SK-N-SH (cell line): ENCODE measurements around the gene INTS3. TPM values are rescaled to one million over a fixed set of nuclear protein-coding genes. Genes with fewer than 3 reads are reported as not detected.

Experiments used
- CTCF ChIA-PET: fragments of 300-600, 350-600 bp; formaldehyde crosslinking; extraction: SDS; loops from one replicate; lab custom pipeline; 2021; lab: Yijun Ruan, JAX
- POLR2A ChIA-PET: fragments of 350-600 bp; sonication (Branson Sonifier 250); formaldehyde crosslinking; extraction: SDS; loops from one replicate; lab custom pipeline; 2020; ENCODE audit warnings: antibody characterized with exemption, inconsistent platforms; lab: Yijun Ruan, JAX
- DNase-seq: peaks from one replicate; pipeline ENCODE4 v3.0.0; 2012
- H2AFZ ChIP-seq: fragments of 200-600 bp; sonication (generic); 2 replicates; pipeline ENCODE4 v1.8.1; 2016; ENCODE audit warnings: antibody characterized with exemption, mild to moderate bottlenecking, low read depth
- H3F3A ChIP-seq: fragments of 200-600 bp; sonication (generic); replicated peaks from 2 replicates; pipeline ENCODE3; 2016; ENCODE audit warnings: antibody characterized with exemption, mild to moderate bottlenecking; ENCODE audit not compliant: insufficient read depth
- H3K27ac ChIP-seq, 2 experiments: fragments of 200-500 bp in 1 of 2; fragments of 200-600 bp in 1 of 2; sonication (Bioruptor generic) in 1 of 2; sonication (generic), shearing (Covaris generic) in 1 of 2; 2 replicates each; pipeline versions ENCODE4 v1.5.1 to v1.6.1; 2014 to 2016; ENCODE audit warnings: low read depth in 2 of 2, inconsistent platforms in 1 of 2, low read length in 1 of 2, mild to moderate bottlenecking in 1 of 2, mixed read lengths in 1 of 2
- H3K27me3 ChIP-seq: fragments of 200-600 bp; sonication (generic), shearing (Covaris generic); 2 replicates; pipeline ENCODE4 v1.6.1; 2016; ENCODE audit warnings: mixed run types; ENCODE audit not compliant: insufficient read depth
- H3K36me3 ChIP-seq, 2 experiments: fragments of 200-500 bp in 1 of 2; fragments of 200-600 bp in 1 of 2; sonication (Bioruptor generic) in 1 of 2; sonication (generic) in 1 of 2; replicated peaks in 1 of 2; 2 replicates each; pipeline versions ENCODE3 to v1.5.1; 2014 to 2016; ENCODE audit warnings: low read length in 1 of 2, mild to moderate bottlenecking in 1 of 2; ENCODE audit not compliant: insufficient read depth in 2 of 2, control insufficient read depth in 1 of 2
- H3K4me1 ChIP-seq, 2 experiments: fragments of 200-500 bp in 1 of 2; fragments of 200-600 bp in 1 of 2; sonication (Bioruptor generic) in 1 of 2; sonication (generic), shearing (Covaris generic) in 1 of 2; 2 replicates each; pipeline versions ENCODE4 v1.5.1 to v1.6.1; 2014 to 2016; ENCODE audit warnings: low read depth in 1 of 2, low read length in 1 of 2, mixed run types in 1 of 2; ENCODE audit not compliant: insufficient read depth in 2 of 2, control insufficient read depth in 1 of 2
- H3K4me2 ChIP-seq: fragments of 200-600 bp; sonication (generic), shearing (Covaris generic); 2 replicates; pipeline ENCODE4 v1.6.1; 2017; ENCODE audit warnings: mixed run types
- H3K4me3 ChIP-seq, 2 experiments: fragments of 200-500 bp in 1 of 2; fragments of 200-600 bp in 1 of 2; sonication (Bioruptor generic) in 1 of 2; sonication (generic), shearing (Covaris generic) in 1 of 2; 2 replicates each; pipeline versions ENCODE4 v1.5.1 to v1.8.1; 2014 to 2016; ENCODE audit warnings: low read depth in 2 of 2, inconsistent platforms in 1 of 2, low read length in 1 of 2, mild to moderate bottlenecking in 1 of 2, mixed read lengths in 1 of 2, moderate library complexity in 1 of 2
- H3K79me2 ChIP-seq: fragments of 200-600 bp; sonication (generic); 2 replicates; pipeline ENCODE4 v1.8.1; 2017; ENCODE audit warnings: mild to moderate bottlenecking; ENCODE audit not compliant: insufficient read depth
- H3K9ac ChIP-seq: fragments of 200-600 bp; sonication (generic); 2 replicates; pipeline ENCODE4 v1.6.1; 2017; ENCODE audit warnings: mixed run types
- H3K9me2 ChIP-seq: fragments of 200-600 bp; sonication (generic); 2 replicates; pipeline ENCODE4 v1.6.1; 2017; ENCODE audit warnings: mixed run types
- H3K9me3 ChIP-seq: fragments of 200-600 bp; sonication (generic); 2 replicates; pipeline ENCODE4 v1.6.1; 2017; ENCODE audit warnings: mixed run types, mild to moderate bottlenecking, moderate library complexity
- H4K20me1 ChIP-seq: fragments of 200-600 bp; sonication (generic); 2 replicates; pipeline ENCODE4 v1.6.1; 2017; ENCODE audit warnings: mild to moderate bottlenecking, mixed run types; ENCODE audit not compliant: insufficient read depth
- FOSL2 ChIP-seq: IDR thresholded peaks from 2 replicates; pipeline ENCODE4 v1.4.0; 2012; ENCODE audit warnings: low read depth, mild to moderate bottlenecking, moderate library complexity, borderline replicate concordance
- FOXJ3 ChIP-seq: sonication (generic); formaldehyde crosslinking; IDR thresholded peaks from 2 replicates; pipeline ENCODE4 v1.5.1; 2020; ENCODE audit warnings: mild to moderate bottlenecking, missing genetic modification reagents
- RCOR1 ChIP-seq: fragments of 150-350 bp; IDR thresholded peaks from 2 replicates; pipeline ENCODE4 v1.6.1; 2017; ENCODE audit warnings: antibody characterized with exemption, low read length
- SIN3A ChIP-seq: IDR thresholded peaks from 2 replicates; pipeline ENCODE4 v1.6.1; 2012; ENCODE audit warnings: low read depth, mild to moderate bottlenecking, low read length, moderate library complexity, borderline replicate concordance
- SMC3 ChIP-seq: IDR thresholded peaks from 2 replicates; pipeline ENCODE4 v1.6.1; 2012; ENCODE audit warnings: low read depth, low read length, improper control_type of control experiment
- WGBS: methylation state at CpG from one replicate; pipeline ENCODE4 v1.1.6; 2017; ENCODE audit warnings: low lambda C conversion rate; 5-methylcytosine and 5-hydroxymethylcytosine counted together
- polyA plus RNA-seq, 3 experiments: library from polyadenylated mRNA; depleted of rRNA; stranded (reverse); fragments of >200 nt; gene quantifications; 2 replicates each; pipeline ENCODE4 v1.2.3, GENCODE V29; 2012
- TF ChIP-seq, protein P1 (sequence below): IDR thresholded peaks from 2 replicates; pipeline ENCODE4 v1.4.0; 2012; ENCODE audit warnings: low read depth, borderline replicate concordance
- TF ChIP-seq, protein P2 (sequence below): IDR thresholded peaks from 2 replicates; pipeline ENCODE4 v1.6.1; 2012; ENCODE audit warnings: mild to moderate bottlenecking, low read depth, low read length, moderate library complexity

INTS3 gene
- polyA plus RNA-seq, 1 of the 3 experiments (the other 2 are of a cell fraction): 64.3 TPM

DNA sequence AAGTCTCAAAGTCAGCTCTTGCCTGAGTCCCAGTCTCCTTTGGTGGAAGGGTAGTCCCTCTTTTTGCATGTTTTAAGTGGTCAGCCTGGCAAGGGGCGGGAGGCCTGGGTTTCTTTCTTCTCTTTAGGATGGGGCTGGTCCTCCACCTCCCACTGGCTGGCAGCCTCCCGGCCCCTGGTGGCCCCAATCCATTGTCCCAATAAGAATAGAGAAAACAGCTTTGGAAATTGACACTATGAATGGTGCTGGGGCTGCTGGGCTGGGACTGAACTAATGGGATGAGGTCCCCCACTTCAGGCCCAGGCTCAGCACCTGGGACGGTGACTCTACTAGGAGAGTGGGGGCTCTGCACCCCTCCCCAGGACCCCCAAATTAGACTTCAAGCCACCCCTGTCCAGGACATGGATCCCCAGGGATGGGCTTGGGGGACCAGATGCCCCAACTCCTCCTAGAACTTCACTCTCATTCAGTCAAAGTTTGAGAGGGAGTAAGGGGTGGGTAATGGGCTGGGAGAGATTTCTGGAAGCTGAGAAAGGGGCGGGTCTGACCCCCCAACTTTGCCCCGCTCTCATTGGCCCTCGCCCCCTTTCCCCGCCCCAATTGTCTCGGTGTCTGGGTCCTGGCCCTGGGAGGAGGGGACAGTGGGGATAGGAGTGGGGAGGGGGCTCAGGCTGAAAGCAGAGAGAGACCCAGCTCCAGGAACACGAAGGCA lies 65.6 kb downstream of the INTS3 start:
- Histone ChIP-seq H3K4me2 (no peak overlapping the region), H3K27me3 (no peaks in the 10 kb centered on the region), H3K4me1 (no peaks in the 10 kb centered on the region; a peak in 1 of 4 replicates), H3K9ac (no peak overlapping the region), H3K79me2 (no peaks in the 10 kb centered on the region), H3K9me3 (no peaks in the 10 kb centered on the region), H3K27ac (no peak overlapping the region), H3K9me2 (no peaks in the 10 kb centered on the region), H3K4me3 (no peak overlapping the region)
- CTCF ChIA-PET: interaction anchor here (1.2 to 5.1 kb wide), 4 partner anchors 10 to 194 kb away, joined by 3 to 22 read pairs (median 5); partner anchors contain the start of genes CREB3L4, DENND4B and RAB13
- DNase-seq: no peak
- 53% methylated on average over 9 of the region's 9 CpGs for WGBS
- no peak for TF ChIP-seq RCOR1
- TF ChIP-seq FOSL2: no peak
- TF ChIP-seq SIN3A: no peak
- TF ChIP-seq, all 33 proteins: peak for 0
- Histone ChIP-seq H4K20me1 (no peaks in the 10 kb centered on the region), H2AFZ (no peak overlapping the region), H3F3A (no peaks in the 10 kb centered on the region), H3K36me3 (no peaks in the 10 kb centered on the region)
- POLR2A ChIA-PET: interaction anchor here (1.3 kb wide), 1 partner anchor 197 kb away, joined by 3 read pairs; the partner anchor contains the start of gene RPS27

DNA sequence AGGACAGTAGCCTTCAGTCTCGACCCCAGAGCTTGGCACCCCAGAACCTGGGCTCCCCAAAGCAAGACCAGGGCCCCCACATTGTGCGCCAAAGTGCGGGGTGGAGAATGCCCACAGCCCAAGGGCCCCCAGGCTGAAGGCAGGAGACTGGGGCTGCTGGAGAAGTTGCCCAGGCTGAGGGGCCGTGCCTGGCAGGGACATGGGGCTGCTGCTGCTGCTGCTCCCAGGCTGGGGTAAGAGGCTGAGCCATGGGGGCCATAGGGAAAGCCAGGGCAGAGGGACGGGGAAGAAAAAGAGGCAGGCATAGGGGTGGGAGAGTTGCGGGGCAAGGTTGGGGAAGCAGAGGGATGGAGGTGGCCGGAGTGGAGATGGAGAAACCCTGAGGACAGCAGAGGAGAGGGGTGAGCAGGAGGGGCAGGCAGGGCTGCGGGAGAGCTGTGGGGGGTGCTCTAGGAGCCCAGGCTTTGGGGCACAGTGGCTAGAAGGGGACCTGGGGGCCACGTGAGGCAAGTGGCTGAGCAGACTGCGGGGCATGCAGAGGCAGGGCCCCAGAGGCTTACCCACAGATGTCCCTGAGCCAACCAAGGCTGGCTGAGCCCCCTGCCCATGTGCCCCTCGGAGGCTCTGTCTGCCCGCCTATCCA lies 66.2 kb downstream of the INTS3 start:
- Histone ChIP-seq H3K4me3 (no peak overlapping the region), H3K4me1 (no peaks in the 10 kb centered on the region; a peak in 1 of 4 replicates), H3F3A (no peaks in the 10 kb centered on the region), H3K36me3 (no peaks in the 10 kb centered on the region), H3K27ac (no peak overlapping the region), H4K20me1 (no peaks in the 10 kb centered on the region), H3K79me2 (no peaks in the 10 kb centered on the region), H3K9ac (no peak overlapping the region), H3K9me2 (no peaks in the 10 kb centered on the region), H3K4me2 (no peak overlapping the region), H2AFZ (no peak overlapping the region), H3K27me3 (no peaks in the 10 kb centered on the region), H3K9me3 (no peaks in the 10 kb centered on the region)
- TF ChIP-seq, protein P1, sequence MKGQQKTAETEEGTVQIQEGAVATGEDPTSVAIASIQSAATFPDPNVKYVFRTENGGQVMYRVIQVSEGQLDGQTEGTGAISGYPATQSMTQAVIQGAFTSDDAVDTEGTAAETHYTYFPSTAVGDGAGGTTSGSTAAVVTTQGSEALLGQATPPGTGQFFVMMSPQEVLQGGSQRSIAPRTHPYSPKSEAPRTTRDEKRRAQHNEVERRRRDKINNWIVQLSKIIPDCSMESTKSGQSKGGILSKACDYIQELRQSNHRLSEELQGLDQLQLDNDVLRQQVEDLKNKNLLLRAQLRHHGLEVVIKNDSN: no peak
- TF ChIP-seq SMC3 (no peak), FOXJ3 (CRISPR knock-in tag) (no peak)
- TF ChIP-seq, protein P2, sequence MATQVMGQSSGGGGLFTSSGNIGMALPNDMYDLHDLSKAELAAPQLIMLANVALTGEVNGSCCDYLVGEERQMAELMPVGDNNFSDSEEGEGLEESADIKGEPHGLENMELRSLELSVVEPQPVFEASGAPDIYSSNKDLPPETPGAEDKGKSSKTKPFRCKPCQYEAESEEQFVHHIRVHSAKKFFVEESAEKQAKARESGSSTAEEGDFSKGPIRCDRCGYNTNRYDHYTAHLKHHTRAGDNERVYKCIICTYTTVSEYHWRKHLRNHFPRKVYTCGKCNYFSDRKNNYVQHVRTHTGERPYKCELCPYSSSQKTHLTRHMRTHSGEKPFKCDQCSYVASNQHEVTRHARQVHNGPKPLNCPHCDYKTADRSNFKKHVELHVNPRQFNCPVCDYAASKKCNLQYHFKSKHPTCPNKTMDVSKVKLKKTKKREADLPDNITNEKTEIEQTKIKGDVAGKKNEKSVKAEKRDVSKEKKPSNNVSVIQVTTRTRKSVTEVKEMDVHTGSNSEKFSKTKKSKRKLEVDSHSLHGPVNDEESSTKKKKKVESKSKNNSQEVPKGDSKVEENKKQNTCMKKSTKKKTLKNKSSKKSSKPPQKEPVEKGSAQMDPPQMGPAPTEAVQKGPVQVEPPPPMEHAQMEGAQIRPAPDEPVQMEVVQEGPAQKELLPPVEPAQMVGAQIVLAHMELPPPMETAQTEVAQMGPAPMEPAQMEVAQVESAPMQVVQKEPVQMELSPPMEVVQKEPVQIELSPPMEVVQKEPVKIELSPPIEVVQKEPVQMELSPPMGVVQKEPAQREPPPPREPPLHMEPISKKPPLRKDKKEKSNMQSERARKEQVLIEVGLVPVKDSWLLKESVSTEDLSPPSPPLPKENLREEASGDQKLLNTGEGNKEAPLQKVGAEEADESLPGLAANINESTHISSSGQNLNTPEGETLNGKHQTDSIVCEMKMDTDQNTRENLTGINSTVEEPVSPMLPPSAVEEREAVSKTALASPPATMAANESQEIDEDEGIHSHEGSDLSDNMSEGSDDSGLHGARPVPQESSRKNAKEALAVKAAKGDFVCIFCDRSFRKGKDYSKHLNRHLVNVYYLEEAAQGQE: no peak
- DNase-seq: no peak
- ChIA-PET CTCF (interaction anchor here (1.1 to 5.1 kb wide), 5 partner anchors 10 to 193 kb away, joined by 3 to 22 read pairs (median 6); partner anchors contain the start of genes CREB3L4, DENND4B and RAB13), POLR2A (no interaction called here)
- WGBS: 87% methylated on average over 5 of the region's 12 CpGs
